ENCODE measurements around the gene ABCB1. TPM values are rescaled to one million over a fixed set of nuclear protein-coding genes. Genes with fewer than 3 reads are reported as not detected.

Gene ABCB1
- total and polyA plus RNA-seq, 2 of the 13 experiments (the other 11 are each of a cell fraction or from before 2014, with no cell fraction given): 42.8 to 52.6 TPM

GRCh38 chr7:87548123-87548919 lies 52.4 kb downstream of the ABCB1 start (continued):
- no peak for TF ChIP-seq ZHX2 (IDR thresholded peaks at IDR 0.05; ENCODE audit: low read depth)
- TF ChIP-seq ZHX2 (CRISPR knock-in tag; IDR thresholded peaks at IDR 0.05; ENCODE audit: borderline replicate concordance): no peak
- TF ChIP-seq ZNF678 (CRISPR knock-in tag; IDR thresholded peaks at IDR 0.05): no peak
- peak; percentile 52 for TF ChIP-seq HNF4A (CRISPR knock-in tag; IDR thresholded peaks at IDR 0.05)
- TF ChIP-seq PHF5A (CRISPR knock-in tag; IDR thresholded peaks at IDR 0.05; ENCODE audit: low read depth, unreplicated experiment): no peak
- no peak for TF ChIP-seq ATF2 (CRISPR knock-in tag; IDR thresholded peaks at IDR 0.05)
- TF ChIP-seq ZMYM2 (CRISPR knock-in tag; IDR thresholded peaks at IDR 0.05): 0 out of 2 replicates have a peak, but pooled peaks have one; percentile 37
- TF ChIP-seq ZNF225 (CRISPR knock-in tag; IDR thresholded peaks at IDR 0.05): no peak
- no peak for TF ChIP-seq PAX8 (CRISPR knock-in tag; IDR thresholded peaks at IDR 0.05; ENCODE audit: borderline replicate concordance)
- TF ChIP-seq ZBTB8A (CRISPR knock-in tag; IDR thresholded peaks at IDR 0.05; ENCODE audit: borderline replicate concordance, low read depth): no peak
- no peak for TF ChIP-seq ZBTB34 (CRISPR knock-in tag; IDR thresholded peaks at IDR 0.05)
- TF ChIP-seq JARID2 (CRISPR knock-in tag; IDR thresholded peaks at IDR 0.05; ENCODE audit: insufficient replicate concordance): no peak
- no peak for TF ChIP-seq TAF1 (CRISPR knock-in tag; IDR thresholded peaks at IDR 0.05)
- TF ChIP-seq ZBTB46 (CRISPR knock-in tag; IDR thresholded peaks at IDR 0.05; ENCODE audit: borderline replicate concordance): no peak
- TF ChIP-seq ZFP41 (CRISPR knock-in tag; IDR thresholded peaks at IDR 0.05; ENCODE audit: borderline replicate concordance): no peak
- TF ChIP-seq ZNF549 (CRISPR knock-in tag; IDR thresholded peaks at IDR 0.05): no peak
- no peak for TF ChIP-seq ZNF709 (CRISPR knock-in tag; IDR thresholded peaks at IDR 0.05)
- TF ChIP-seq KLF15 (CRISPR knock-in tag; IDR thresholded peaks at IDR 0.05; ENCODE audit: borderline replicate concordance): no peak
- TF ChIP-seq ZNF263 (CRISPR knock-in tag; IDR thresholded peaks at IDR 0.05): no peak
